HPDE6-E6E7 (cell line): ENCODE results near the gene WBP1L.
"Not testable (repeated sequence)": the region's sequence is repeated elsewhere in the genome, so short reads cannot be mapped to it uniquely, and the experiment has no call there.

Experiments used
- DNase-seq: peaks from one replicate; pipeline ENCODE4 v3.0.0; 2011; ENCODE audit warnings: missing footprints; ENCODE audit errors: extremely low spot score

Gene WBP1L

DNA sequence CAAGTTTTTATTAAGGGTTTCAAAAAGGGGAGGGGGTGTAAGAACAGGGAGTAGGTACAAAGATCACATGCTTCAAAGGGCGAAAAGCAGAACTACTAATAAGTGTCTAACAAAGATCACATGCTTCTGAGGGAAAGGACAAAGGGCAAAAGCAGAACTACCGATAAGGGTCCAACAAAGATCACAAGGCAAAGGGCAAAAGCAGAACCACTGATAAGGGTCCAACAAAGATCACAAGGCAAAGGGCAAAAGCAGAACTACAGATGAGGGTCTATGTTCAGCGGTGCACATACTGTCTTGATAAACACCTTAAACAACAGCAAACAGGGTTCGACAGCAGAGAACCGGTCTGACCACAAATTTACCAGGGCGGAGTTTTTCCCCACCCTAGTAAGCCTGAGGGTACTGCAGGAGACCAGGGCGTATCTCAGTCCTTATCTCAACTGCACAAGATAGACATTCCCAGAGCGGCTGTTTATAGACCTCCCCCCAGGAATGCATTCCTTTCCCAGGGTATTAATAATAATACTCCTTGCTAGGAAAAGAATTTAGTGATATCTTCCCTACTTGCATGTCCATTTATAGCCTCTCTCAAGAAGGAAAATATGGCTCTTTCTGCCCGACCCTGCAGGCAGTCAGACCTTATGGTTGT lies 94.7 kb downstream of the WBP1L start:
- not testable (repeated sequence) for DNase-seq

DNA sequence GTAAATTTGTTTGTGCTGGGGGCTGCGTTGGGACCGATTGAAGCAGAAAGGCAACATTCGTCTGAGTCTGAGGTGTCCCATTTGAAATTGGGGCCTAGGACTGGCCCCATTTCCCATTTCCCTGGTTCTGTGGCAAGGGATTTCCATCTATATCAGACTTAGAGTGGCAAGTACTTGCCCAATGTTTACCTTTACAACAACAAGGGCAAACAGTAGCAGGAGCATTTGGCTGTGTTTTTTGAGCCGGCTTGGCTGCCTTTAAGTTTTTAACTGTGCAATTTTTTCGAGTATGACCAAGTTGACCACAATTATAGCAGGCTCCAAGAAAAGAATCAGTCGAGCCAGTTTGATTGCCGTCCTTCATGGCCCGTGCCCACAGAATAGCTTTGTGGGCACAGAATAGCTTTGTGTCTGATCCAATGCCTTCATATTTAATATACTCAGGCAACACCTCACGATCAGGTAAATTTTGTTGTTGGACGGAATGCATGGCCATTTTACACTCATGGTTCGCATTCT lies 98.1 kb downstream of the WBP1L start:
- DNase-seq: no peak

DNA sequence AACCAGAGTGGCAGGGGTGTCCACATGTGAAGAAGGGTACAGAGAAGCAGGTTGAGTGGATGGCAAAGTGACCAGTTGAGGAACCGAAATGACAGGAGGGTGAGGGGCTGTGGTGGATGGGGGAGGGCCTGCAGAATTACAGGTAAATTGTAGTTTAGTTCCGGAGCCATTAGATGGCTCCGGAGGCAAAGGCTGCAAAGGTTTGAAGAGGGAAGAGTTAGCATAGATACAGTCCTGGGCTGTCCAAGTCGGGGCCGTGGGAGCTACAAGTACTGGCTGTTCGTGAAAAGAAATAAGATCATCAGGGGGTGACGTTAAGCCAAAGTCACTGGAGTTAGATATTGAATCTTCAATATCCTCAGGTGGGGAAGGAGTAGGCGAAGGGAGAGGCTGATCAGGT lies 99.4 kb downstream of the WBP1L start:
- DNase-seq: not testable (repeated sequence)

DNA sequence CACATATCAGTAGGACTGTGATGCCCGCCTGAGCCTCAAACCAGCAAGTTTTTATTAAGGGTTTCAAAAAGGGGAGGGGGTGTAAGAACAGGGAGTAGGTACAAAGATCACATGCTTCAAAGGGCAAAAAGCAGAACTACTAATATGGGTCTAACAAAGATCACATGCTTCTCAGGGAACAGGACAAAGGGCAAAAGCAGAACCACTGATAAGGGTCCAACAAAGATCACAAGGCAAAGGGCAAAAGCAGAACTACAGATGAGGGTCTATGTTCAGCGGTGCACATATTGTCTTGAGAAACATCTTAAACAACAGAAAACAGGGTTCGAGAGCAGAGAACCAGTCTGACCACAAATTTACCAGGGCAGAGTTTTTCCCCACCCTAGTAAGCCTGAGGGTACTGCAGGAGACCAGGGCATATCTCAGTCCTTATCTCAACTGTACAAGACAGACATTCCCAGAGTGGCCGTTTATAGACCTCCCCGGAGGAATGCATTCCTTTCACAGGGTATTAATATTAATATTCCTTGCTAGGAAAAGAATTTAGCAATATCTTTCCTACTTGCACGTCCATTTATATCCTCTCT lies 100.5 kb downstream of the WBP1L start:
- not testable (repeated sequence) for DNase-seq

DNA sequence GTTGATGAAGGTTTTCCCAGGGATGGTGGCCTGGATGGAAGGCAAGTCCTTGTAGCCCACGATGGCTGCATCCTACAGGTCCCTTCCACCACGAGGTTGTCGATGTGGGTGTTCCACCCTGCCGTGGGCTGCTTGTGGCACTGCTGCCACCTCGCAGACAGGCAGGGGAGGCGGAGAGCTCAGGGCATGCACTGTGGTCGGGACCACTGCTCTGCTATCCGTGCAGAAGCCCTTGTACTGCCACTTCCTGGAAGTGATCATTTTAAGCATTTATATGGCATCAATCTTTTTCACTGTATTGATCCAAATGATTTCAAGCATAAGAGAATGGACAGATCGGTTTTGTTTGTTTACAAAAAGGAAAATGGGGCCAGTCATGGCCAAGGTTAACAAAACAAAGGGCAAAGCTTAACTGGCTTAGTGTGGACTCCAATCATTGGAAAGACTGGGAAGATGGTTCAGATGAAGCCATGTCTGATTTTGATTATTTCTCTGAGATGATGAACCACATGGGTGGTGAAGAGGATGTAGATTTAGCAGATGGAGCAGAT lies 101.7 kb downstream of the WBP1L start:
- DNase-seq: no peak

GRCh38 chr10:102850025-102850518 lies 106.3 kb downstream of the WBP1L start:
- peak; percentile 66 for DNase-seq

- DNase-seq: not testable (repeated sequence)
Measured at GRCh38 chr10:102853237-102853636, 109.5 kb downstream of the WBP1L start.

- DNase-seq: peak; percentile 51
Measured at GRCh38 chr10:102855731-102856436, 112.1 kb downstream of the WBP1L start.

DNA sequence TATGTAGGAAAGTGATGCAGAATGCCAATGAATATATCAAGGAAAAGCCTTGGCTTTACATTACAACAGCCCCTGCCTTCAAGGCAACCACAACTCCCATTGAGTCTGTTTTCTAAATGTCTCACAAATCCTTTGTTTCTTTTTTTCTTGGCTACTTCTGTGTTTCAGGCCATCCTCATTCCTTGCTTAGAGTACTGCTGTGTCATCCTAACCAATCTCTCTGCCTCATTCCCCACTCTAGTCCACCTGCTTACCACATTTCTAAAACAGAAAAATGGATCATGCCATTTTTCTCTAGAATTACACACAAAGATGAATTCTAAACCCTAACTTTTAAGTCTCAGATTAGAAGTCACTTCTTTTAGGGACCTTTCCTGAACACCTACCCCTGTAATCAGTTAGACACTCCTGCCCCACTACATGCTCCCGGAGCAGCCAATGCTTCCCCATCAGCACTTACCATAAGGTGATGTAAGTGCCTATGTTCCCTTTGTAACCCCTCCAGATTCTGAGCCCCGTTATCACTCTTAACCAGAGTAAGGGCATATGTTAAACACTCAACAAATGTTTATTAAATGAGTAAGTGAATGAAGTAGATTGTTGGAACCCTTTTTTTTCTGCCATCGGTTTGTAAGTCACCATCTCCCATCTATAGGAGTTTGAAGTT lies 113.1 kb downstream of the WBP1L start:
- DNase-seq: no peak

GRCh38 chr10:102859911-102860310 lies 116.2 kb downstream of the WBP1L start:
- no peak for DNase-seq

GRCh38 chr10:102863660-102864059 lies 119.9 kb downstream of the WBP1L start:
- no peak for DNase-seq

GRCh38 chr10:102865620-102866019 lies 121.9 kb downstream of the WBP1L start:
- DNase-seq: no peak
